Astrocyte (in vitro differentiated cells and primary cell): ENCODE data around the gene KIAA1328. TPM values are rescaled to one million over a fixed set of nuclear protein-coding genes. Genes with fewer than 3 reads are reported as not detected.

Experiments used
- DNase-seq: peaks from one replicate; pipeline ENCODE4 v3.0.0-alpha.2; 2010; ENCODE audit warnings: low read depth
- FAIRE-seq: peaks from 2 replicates; lab custom pipeline; 2011; peaks lifted over from hg19 to GRCh38; lab: Jason Lieb, UNC
- H2AFZ ChIP-seq: 2 replicates; pipeline ENCODE4 v1.6.0; 2012; ENCODE audit warnings: low read depth, low read length, inconsistent platforms
- H3K27ac ChIP-seq: 2 replicates; pipeline ENCODE4 v1.5.1; 2011; ENCODE audit warnings: low read depth, low read length, inconsistent platforms
- H3K27me3 ChIP-seq: 2 replicates; pipeline ENCODE4 v1.6.0; 2011; ENCODE audit warnings: low read length, inconsistent platforms; ENCODE audit not compliant: insufficient read depth
- H3K36me3 ChIP-seq: 2 replicates; pipeline ENCODE4 v1.5.1; 2011; ENCODE audit warnings: low read length, inconsistent platforms; ENCODE audit not compliant: insufficient read depth
- H3K4me1 ChIP-seq: 2 replicates; pipeline ENCODE4 v1.5.1; 2011; ENCODE audit warnings: low read length, inconsistent platforms; ENCODE audit not compliant: insufficient read depth
- H3K4me2 ChIP-seq: 2 replicates; pipeline ENCODE4 v1.6.0; 2012; ENCODE audit warnings: low read length, inconsistent platforms
- H3K4me3 ChIP-seq: 2 replicates; pipeline ENCODE4 v1.5.1; 2011; ENCODE audit warnings: low read depth, mild to moderate bottlenecking, low read length, inconsistent platforms; ENCODE audit not compliant: insufficient read depth
- H3K79me2 ChIP-seq: 2 replicates; pipeline ENCODE4 v1.6.0; 2012; ENCODE audit warnings: mild to moderate bottlenecking, low read length, inconsistent platforms; ENCODE audit not compliant: insufficient read depth
- H3K9ac ChIP-seq: 2 replicates; pipeline ENCODE4 v1.6.0; 2012; ENCODE audit warnings: mild to moderate bottlenecking, low read length, inconsistent platforms
- H3K9me3 ChIP-seq: 2 replicates; pipeline ENCODE4 v1.5.1; 2012; ENCODE audit warnings: low read depth, mild to moderate bottlenecking, low read length, inconsistent platforms; ENCODE audit not compliant: insufficient read depth
- H4K20me1 ChIP-seq: 2 replicates; pipeline ENCODE4 v1.6.0; 2012; ENCODE audit warnings: low read length, inconsistent platforms; ENCODE audit not compliant: insufficient read depth
- H3K27ac Mint-ChIP-seq: one replicate; pipeline ENCODE4 v1.8.0; 2021; ENCODE audit warnings: mild to moderate bottlenecking, mixed read lengths; ENCODE audit not compliant: unreplicated experiment
- H3K27me3 Mint-ChIP-seq: one replicate; pipeline ENCODE4 v1.8.0; 2021; ENCODE audit warnings: low read depth, mixed read lengths; ENCODE audit not compliant: unreplicated experiment
- H3K36me3 Mint-ChIP-seq: one replicate; pipeline ENCODE4 v1.8.0; 2021; ENCODE audit warnings: low read depth, mixed read lengths; ENCODE audit not compliant: unreplicated experiment
- H3K4me1 Mint-ChIP-seq: one replicate; pipeline ENCODE4 v1.8.0; 2021; ENCODE audit warnings: low read depth, mixed read lengths; ENCODE audit not compliant: unreplicated experiment
- H3K4me3 Mint-ChIP-seq: one replicate; pipeline ENCODE4 v1.8.0; 2021; ENCODE audit warnings: mild to moderate bottlenecking, moderate library complexity, mixed read lengths; ENCODE audit not compliant: unreplicated experiment
- H3K9me3 Mint-ChIP-seq: one replicate; pipeline ENCODE4 v1.8.0; 2021; ENCODE audit warnings: mild to moderate bottlenecking, mixed read lengths; ENCODE audit not compliant: unreplicated experiment
- CTCF ChIP-seq: IDR thresholded peaks from 2 replicates; pipeline ENCODE4 v1.5.1; 2011; ENCODE audit warnings: low read depth, mild to moderate bottlenecking, inconsistent platforms, low read length, moderate library complexity; ENCODE audit not compliant: insufficient read depth
- EZH2 ChIP-seq: IDR thresholded peaks from 2 replicates; pipeline ENCODE4 v1.6.1; 2012; ENCODE audit warnings: mild to moderate bottlenecking, low read length, inconsistent platforms; ENCODE audit not compliant: insufficient read depth
- total RNA-seq: library from RNA; stranded (reverse); gene quantifications from 2 replicates; pipeline ENCODE4 v1.2.1, GENCODE V29; 2021

The KIAA1328 gene
- total RNA-seq, 1 donor from 2014 or later, result 3.7 TPM

DNA sequence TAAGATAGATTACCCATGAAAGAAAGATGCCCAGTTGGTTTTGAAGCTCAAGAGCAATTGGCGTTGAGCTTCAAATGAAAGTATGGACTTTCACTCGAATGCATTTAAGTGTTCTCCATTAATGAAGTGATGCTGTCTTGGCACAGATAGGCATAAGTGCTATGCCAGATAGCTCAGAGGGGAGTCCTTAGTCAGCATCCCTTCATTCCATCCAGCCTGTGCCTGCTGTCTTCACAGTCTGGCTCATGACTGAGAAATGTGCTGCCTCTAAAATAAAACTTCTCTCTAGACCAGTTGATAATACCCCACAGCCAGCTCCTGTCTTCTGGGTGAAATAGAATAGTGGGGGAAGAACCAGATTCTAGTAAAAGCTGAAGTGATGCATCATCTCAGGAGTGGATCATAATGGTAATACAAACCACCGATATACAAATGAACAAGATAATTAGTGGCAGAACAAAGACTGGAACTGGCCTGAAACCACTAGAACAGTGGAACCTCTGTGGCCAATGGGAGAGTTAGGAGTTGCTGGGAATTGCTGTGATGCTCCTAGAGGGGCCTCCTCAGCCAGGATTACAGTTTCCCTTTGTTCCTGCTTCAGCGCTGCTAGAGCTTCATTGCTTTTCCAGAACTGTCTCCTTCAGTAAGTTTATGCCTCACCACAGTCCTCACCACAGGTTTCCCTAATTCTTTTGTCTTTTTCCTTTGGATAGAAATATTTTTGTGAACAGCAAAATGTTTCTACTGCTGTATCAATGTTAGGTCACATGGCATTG lies 359.3 kb downstream of the KIAA1328 start:
- no peaks in the 10 kb centered on the region for H3K9me3 Mint-ChIP-seq

DNA sequence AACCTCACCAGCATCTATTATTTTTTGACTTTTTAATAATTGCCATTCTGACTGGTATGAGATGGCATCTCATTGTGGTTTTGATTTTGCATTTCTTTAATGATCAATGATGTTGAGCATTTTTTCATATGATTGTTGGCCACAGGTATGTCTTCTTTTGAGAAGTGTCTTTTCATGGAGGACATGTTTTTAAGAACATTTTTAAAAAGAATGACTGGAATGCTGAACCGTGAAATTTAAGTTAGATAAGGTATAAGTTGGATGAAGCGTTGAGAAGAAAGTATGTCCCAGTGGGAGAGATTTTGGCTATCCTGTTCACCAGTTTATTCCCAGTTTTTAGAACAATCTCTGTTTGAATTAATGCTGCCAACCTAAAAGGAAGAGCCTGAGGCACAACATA lies 370.8 kb downstream of the KIAA1328 start:
- H4K20me1 ChIP-seq, result no peaks in the 10 kb centered on the region
- H3K27ac ChIP-seq, result no peak overlapping the region
- H3K9ac ChIP-seq, result no peak overlapping the region
- H3K27me3 Mint-ChIP-seq, result no peaks in the 10 kb centered on the region
- no peaks in the 10 kb centered on the region for H3K36me3 ChIP-seq
- no peaks in the 10 kb centered on the region for H3K27me3 ChIP-seq
- H3K9me3 ChIP-seq, result no peaks in the 10 kb centered on the region
- H3K4me1 ChIP-seq, result no peaks in the 10 kb centered on the region
- H3K27ac Mint-ChIP-seq, result no peak overlapping the region
- H3K4me3 ChIP-seq, result no peak overlapping the region
- no peaks in the 10 kb centered on the region for H3K36me3 Mint-ChIP-seq
- no peak overlapping the region for H3K4me3 Mint-ChIP-seq
- H3K4me1 Mint-ChIP-seq, result peaks cover 5% of the 10 kb centered on the region
- DNase-seq (peak; percentile 65), FAIRE-seq (no peak)
- no peak overlapping the region for H3K4me2 ChIP-seq
- peaks cover 6% of the 10 kb centered on the region for H3K9me3 Mint-ChIP-seq
- H3K79me2 ChIP-seq, result no peaks in the 10 kb centered on the region
- H2AFZ ChIP-seq, result no peak overlapping the region
- TF ChIP-seq CTCF (no peak), EZH2 (no peak)

More for the DNA sequence above, 359.3 kb downstream of the KIAA1328 start:
- H3K79me2 ChIP-seq, result no peaks in the 10 kb centered on the region
- no peak overlapping the region for H2AFZ ChIP-seq
- H3K9me3 ChIP-seq, result no peaks in the 10 kb centered on the region
- no peak overlapping the region for H3K4me2 ChIP-seq
- H3K27me3 ChIP-seq, result no peaks in the 10 kb centered on the region
- H3K36me3 ChIP-seq, result no peaks in the 10 kb centered on the region
- no peaks in the 10 kb centered on the region for H3K4me1 ChIP-seq
- FAIRE-seq (no peak), DNase-seq (peak; percentile 16)
- Mint-ChIP-seq H3K36me3 (no peaks in the 10 kb centered on the region), H3K4me3 (no peak overlapping the region), H3K27ac (no peak overlapping the region), H3K27me3 (no peaks in the 10 kb centered on the region), H3K4me1 (no peaks in the 10 kb centered on the region)
- no peak overlapping the region for H3K27ac ChIP-seq
- no peak overlapping the region for H3K4me3 ChIP-seq
- TF ChIP-seq EZH2, result no peak
- TF ChIP-seq CTCF, result no peak
- H4K20me1 ChIP-seq, result no peaks in the 10 kb centered on the region
- no peak overlapping the region for H3K9ac ChIP-seq

DNA sequence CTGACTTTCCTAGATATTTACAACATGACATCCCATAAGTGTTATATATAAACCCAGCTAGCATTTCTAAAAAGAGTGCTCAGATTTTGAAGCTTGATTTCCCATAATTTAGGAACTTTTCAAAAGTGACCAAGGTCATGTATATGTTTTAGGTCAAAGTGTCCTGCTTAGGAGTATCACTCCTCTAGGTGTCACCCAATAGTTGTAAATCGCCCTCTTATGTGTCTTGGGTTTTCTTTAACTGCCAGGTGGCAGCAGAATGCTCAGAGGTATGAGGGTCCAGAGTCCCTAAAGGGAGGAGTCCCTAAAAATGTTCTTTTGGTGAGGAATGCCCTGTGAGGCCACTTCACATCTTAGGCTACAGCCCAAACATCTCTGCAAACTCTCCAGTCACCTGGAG lies 378.4 kb downstream of the KIAA1328 start:
- Mint-ChIP-seq H3K4me1 (no peaks in the 10 kb centered on the region), H3K4me3 (no peak overlapping the region), H3K27me3 (no peaks in the 10 kb centered on the region), H3K27ac (no peak overlapping the region), H3K9me3 (peaks cover 2% of the 10 kb centered on the region), H3K36me3 (no peaks in the 10 kb centered on the region)
- no peaks in the 10 kb centered on the region for H4K20me1 ChIP-seq
- no peak overlapping the region for H3K27ac ChIP-seq
- TF ChIP-seq EZH2 (no peak), CTCF (no peak)
- no peak overlapping the region for H2AFZ ChIP-seq
- no peaks in the 10 kb centered on the region for H3K27me3 ChIP-seq
- no peaks in the 10 kb centered on the region for H3K36me3 ChIP-seq
- no peak overlapping the region for H3K9ac ChIP-seq
- DNase-seq (no peak), FAIRE-seq (no peak)
- H3K4me2 ChIP-seq, result no peak overlapping the region
- no peaks in the 10 kb centered on the region for H3K4me1 ChIP-seq
- H3K9me3 ChIP-seq, result no peaks in the 10 kb centered on the region
- no peaks in the 10 kb centered on the region for H3K79me2 ChIP-seq
- H3K4me3 ChIP-seq, result no peak overlapping the region
